Activated CD4-positive, alpha-beta T cell treated with anti-CD3 and anti-CD28 coated beads, Interleukin-2, amount 10 ng/mL, durations not matched to agents 7 days and 5 days (primary cell): ENCODE measurements around the gene ARHGAP45. TPM values are rescaled to one million over a fixed set of nuclear protein-coding genes. Genes with fewer than 3 reads are reported as not detected.

Source experiments
- CTCF ChIA-PET: fragments of 350-600 bp; sonication (Branson Sonifier 250); formaldehyde crosslinking; loops from one replicate; lab custom pipeline; 2021; ENCODE audit warnings: antibody characterized with exemption; lab: Charles Lee
- POLR2A ChIA-PET: fragments of 350-600 bp; sonication (Branson Sonifier 250); formaldehyde crosslinking; loops from one replicate; lab custom pipeline; 2021; ENCODE audit warnings: antibody characterized with exemption; lab: Charles Lee
- DNase-seq: peaks from one replicate; pipeline ENCODE4 v3.0.0-alpha.2; 2020
- H3K27ac Mint-ChIP-seq: one replicate; pipeline ENCODE4 v1.8.0; 2021; ENCODE audit warnings: mild to moderate bottlenecking, moderate library complexity, mixed read lengths
- H3K27me3 Mint-ChIP-seq: one replicate; pipeline ENCODE4 v1.8.0; 2021; ENCODE audit warnings: mixed read lengths
- H3K36me3 Mint-ChIP-seq: one replicate; pipeline ENCODE4 v1.8.0; 2021; ENCODE audit warnings: low read depth, mixed read lengths
- H3K4me1 Mint-ChIP-seq: one replicate; pipeline ENCODE4 v1.8.0; 2021; ENCODE audit warnings: mixed read lengths
- H3K4me3 Mint-ChIP-seq: one replicate; pipeline ENCODE4 v1.8.0; 2021; ENCODE audit warnings: mild to moderate bottlenecking, moderate library complexity, mixed read lengths
- H3K9me3 Mint-ChIP-seq: one replicate; pipeline ENCODE4 v1.8.0; 2021; ENCODE audit warnings: mixed read lengths
- total RNA-seq, 2 experiments: library from RNA; stranded (reverse); gene quantifications; one replicate each; pipeline ENCODE4 v1.2.3, GENCODE V29; 2021

ARHGAP45 gene
- total RNA-seq, 2 experiments from 2014 or later, result 487 to 570 TPM

DNA sequence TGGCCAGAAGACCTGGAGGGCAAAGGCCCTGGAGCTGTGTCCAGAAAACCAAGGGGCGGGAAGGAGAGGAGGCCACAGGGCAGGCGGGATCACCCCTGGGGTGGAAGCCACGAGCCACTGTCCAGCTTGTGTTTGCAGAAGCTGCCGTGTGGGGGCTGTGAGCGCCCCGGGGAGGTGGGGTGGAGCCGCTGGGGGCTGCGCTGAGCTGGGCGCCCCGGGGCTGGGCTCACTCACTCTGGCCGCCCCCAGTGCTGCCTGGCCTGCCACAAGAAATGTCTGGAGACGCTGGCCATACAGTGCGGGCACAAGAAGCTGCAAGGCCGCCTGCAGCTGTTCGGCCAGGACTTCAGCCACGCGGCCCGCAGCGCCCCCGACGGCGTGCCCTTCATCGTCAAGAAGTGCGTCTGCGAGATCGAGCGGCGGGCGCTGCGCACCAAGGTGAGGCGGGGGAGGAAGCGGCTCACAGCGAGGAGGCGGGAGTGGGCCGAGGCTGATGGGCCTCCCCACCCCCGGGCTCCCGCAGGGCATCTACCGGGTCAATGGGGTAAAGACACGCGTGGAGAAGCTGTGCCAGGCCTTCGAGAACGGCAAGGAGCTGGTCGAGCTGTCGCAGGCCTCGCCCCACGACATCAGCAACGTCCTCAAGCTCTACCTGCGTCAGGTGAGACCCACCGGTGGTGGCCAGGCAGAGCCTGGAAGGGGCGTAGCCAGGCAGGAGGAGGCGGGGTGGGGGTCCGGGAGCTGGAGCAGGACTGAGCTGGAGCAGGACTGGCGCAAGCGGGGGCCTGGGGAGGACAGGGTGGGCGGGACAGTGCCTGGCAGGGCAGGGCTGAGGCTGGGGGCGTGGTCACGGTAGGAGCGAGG is 14.6 kb downstream of the ARHGAP45 start:
- H3K27me3 Mint-ChIP-seq, result no peaks in the 10 kb centered on the region
- POLR2A ChIA-PET, result no interaction called here
- peak overlapping the region; percentile 22 for H3K4me3 Mint-ChIP-seq
- H3K36me3 Mint-ChIP-seq, result peaks cover 80% of the 10 kb centered on the region
- peaks cover 56% of the 10 kb centered on the region for H3K4me1 Mint-ChIP-seq
- CTCF ChIA-PET, result interaction anchor here (1.3 to 9.3 kb wide), 5 partner anchors 7 to 163 kb away, joined by 5 to 72 read pairs (median 7); partner anchors contain the start of gene ARHGAP45
- peak overlapping the region; percentile 87 for H3K27ac Mint-ChIP-seq
- H3K9me3 Mint-ChIP-seq, result no peaks in the 10 kb centered on the region
- no peak for DNase-seq

DNA sequence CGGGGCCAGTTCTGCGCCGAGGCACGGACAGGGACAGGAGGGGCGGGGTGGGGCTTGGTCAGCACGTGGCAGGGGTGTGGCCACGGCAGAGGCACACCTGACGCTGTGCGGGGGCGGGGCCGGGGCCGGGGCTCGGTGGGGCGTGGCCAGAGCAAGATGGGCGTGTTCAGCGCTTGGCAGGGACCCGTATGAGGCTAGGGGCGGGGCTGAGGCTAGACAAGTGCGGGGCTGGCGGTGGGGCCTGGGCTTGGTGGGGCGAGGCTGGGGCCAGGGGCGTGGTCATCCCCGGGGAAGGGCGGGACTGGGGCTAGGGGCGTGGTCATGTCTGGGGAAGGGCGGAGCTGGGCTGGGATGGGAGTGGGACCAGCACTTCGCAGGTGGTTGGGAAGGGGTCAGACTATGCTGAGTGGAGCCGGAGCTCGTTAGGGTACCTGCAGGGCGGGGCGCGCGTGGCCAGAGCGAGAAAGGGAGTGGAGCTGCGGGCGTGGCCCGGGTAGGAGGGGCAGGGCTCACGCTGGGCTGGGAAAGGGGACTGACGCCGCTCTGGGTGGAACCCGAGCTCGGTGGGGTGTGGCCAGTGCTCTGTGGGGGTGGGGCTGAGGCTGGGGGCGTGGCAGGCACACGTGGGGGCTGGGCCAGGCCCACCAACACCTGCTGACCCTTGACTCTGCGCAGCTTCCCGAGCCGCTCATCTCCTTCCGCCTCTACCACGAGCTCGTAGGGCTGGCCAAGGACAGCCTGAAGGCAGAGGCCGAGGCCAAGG is 15.4 kb downstream of the ARHGAP45 start:
- peak; percentile 92 for DNase-seq
- ChIA-PET POLR2A (no interaction called here), CTCF (interaction anchor here (0.8 to 9.3 kb wide), 5 partner anchors 10 to 162 kb away, joined by 3 to 72 read pairs (median 6); partner anchors contain the start of genes ARHGAP45 and CNN2)
- no peaks in the 10 kb centered on the region for H3K9me3 Mint-ChIP-seq
- H3K36me3 Mint-ChIP-seq, result peaks cover 74% of the 10 kb centered on the region
- H3K27ac Mint-ChIP-seq, result peak overlapping the region; percentile 87
- H3K27me3 Mint-ChIP-seq, result no peaks in the 10 kb centered on the region
- peak overlapping the region; percentile 19 for H3K4me3 Mint-ChIP-seq
- peaks cover 58% of the 10 kb centered on the region for H3K4me1 Mint-ChIP-seq

DNA sequence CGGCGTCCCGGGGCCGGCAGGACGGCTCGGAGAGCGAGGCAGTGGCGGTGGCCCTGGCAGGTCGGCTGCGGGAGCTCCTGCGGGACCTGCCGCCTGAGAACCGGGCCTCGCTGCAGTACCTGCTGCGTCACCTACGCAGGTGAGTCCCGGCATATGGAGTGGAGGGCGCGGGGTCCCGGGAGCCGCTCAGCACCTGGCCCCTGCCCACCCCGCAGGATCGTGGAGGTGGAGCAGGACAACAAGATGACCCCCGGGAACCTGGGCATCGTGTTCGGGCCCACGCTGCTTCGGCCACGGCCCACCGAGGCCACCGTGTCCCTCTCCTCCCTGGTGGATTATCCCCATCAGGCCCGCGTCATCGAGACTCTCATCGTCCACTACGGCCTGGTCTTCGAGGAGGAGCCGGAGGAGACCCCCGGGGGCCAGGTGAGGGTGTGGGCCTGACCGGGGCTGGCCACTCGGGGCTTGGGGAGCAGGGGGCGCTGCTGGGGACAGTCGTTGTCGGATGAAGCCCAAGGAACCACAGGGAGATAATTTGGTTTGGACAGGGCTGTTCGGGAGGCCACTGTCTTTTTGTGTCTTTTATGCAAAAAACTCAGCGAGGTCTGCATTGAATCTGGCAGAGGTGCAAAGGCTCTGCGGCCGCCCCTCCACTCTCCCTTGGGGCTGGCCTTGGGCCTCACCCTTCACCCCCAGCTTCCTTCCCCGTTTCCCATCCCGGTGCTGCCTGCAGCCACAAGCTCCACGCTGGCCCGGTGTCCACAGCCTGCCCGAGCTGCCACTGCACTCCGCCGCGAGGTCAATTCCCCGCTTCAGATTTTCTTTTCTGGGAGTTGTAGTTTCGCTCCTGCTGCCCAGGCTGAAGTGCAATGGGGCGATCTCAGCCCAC is 16.2 kb downstream of the ARHGAP45 start:
- Mint-ChIP-seq H3K36me3 (peaks cover 70% of the 10 kb centered on the region), H3K27ac (no peak overlapping the region), H3K4me3 (no peak overlapping the region), H3K27me3 (no peaks in the 10 kb centered on the region), H3K4me1 (peaks cover 67% of the 10 kb centered on the region), H3K9me3 (no peaks in the 10 kb centered on the region)
- CTCF ChIA-PET, result interaction anchor here (0.8 to 9.3 kb wide), 3 partner anchors 17 to 161 kb away, joined by 3 to 72 read pairs (median 7); partner anchors contain the start of genes ARHGAP45 and CNN2
- no peak for DNase-seq
- POLR2A ChIA-PET, result no interaction called here

DNA sequence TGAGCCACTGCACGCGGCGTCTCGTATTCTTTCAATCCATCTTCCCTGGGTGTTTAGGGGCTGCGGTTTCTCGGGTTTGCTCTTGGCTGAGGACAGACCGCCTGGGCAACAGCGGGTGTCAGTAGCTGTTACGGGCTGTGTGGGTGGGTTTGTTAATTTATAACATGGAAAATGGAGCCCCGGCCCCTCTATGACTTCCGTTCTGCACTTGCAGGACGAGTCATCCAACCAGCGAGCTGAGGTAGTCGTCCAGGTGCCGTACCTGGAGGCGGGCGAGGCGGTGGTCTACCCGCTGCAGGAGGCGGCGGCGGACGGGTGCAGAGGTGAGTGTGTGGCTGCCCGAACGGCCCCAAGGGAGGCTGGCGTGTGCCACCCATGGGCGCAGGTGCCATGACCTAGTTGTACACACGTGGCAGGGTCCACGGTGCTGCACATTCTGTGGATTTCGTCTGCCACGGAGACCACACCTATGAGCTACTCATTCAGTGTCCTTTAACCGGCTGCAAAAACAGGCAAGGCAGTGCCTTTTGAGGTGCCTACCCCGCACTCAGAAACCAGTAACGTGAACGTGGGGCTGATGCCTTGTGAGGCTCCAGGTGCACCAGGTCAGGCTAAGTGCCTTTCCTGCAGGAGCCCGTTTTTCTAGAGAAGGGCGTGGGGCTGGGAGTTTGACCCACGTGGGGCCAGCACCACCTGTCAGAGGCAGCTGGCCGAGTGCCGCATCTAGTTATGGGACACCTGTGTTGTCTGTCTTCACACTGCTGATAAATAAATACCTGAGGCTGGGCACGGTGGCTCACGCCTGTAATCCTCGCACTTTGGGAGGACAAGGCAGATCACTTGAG is 17.3 kb downstream of the ARHGAP45 start:
- ChIA-PET POLR2A (no interaction called here), CTCF (interaction anchor here (0.8 to 1.5 kb wide), 4 partner anchors 14 to 111 kb away, joined by 3 to 8 read pairs (median 4); partner anchors contain the start of gene ARHGAP45)
- Mint-ChIP-seq H3K4me1 (peaks cover 71% of the 10 kb centered on the region), H3K9me3 (no peaks in the 10 kb centered on the region), H3K36me3 (peaks cover 67% of the 10 kb centered on the region), H3K27me3 (no peaks in the 10 kb centered on the region), H3K4me3 (no peak overlapping the region), H3K27ac (peak overlapping the region; percentile 25)
- DNase-seq, result no peak

DNA sequence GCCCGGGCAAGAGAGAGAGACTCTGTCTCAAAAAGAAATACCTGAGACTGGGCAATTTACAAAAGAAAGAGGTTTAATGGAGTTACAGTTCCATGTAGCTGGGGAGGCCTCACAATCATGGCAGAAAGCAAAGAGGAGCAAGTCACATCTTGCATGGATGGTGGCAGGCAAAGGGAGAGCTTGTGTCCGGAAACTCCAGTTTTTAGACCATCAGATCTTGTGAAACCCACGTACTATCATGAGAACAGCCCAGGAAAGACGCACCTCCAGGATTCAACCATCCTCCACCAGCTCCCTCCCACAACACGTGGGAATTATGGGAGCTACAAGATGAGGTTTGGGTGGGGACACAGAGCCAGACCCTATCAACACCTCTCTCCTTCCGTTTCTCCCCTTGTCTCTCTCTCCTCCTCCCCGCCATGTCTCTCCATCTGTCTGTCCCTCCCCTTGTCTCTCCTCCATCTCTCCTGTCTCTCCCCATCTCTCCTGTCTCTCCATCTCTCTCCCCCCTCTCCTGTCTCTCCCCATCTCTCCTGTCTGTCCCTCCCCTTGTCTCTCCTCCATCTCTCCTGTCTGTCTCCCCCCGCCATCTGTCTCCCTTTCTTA is 18.2 kb downstream of the ARHGAP45 start:
- peaks cover 64% of the 10 kb centered on the region for H3K4me1 Mint-ChIP-seq
- DNase-seq, result no peak
- H3K27me3 Mint-ChIP-seq, result no peaks in the 10 kb centered on the region
- CTCF ChIA-PET, result interaction anchor here (0.8 to 1.5 kb wide), 7 partner anchors 8 to 159 kb away, joined by 3 to 8 read pairs (median 4); partner anchors contain the start of gene ARHGAP45
- H3K4me3 Mint-ChIP-seq, result peak overlapping the region; percentile 34
- peak overlapping the region; percentile 73 for H3K27ac Mint-ChIP-seq
- H3K9me3 Mint-ChIP-seq, result no peaks in the 10 kb centered on the region
- H3K36me3 Mint-ChIP-seq, result peaks cover 59% of the 10 kb centered on the region
- POLR2A ChIA-PET, result no interaction called here

DNA sequence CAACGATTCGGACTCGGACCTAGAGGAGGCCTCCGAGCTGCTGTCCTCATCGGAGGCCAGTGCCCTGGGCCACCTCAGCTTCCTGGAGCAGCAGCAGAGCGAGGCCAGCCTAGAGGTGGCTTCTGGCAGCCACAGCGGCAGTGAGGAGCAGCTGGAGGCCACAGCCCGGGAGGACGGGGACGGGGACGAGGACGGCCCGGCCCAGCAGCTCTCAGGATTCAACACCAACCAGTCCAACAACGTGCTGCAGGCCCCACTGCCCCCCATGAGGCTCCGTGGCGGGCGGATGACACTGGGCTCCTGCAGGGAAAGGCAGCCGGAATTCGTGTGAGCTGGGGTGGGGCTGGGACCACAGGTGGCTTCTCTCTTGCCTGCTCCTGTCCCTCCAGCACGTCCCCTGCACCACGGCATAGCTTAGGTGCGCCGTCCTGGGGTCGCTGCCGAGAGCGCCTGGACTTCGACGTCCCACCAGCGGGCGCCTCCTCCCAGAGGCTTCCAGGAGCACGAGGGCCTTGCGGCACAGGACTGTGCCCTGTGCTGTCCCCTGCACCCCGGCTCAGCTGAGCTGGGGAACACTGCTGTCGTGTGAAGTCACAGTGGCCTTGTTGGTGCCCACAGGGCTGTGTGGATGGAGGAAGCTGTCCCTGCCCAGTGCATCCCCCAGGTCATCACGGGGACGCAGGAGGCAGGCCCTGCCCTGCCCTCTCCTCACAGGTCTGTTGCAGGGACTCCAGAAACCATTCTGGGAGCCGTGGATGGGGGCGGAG is 18.9 kb downstream of the ARHGAP45 start:
- H3K4me1 Mint-ChIP-seq, result peaks cover 62% of the 10 kb centered on the region
- peak overlapping the region; percentile 73 for H3K27ac Mint-ChIP-seq
- no peaks in the 10 kb centered on the region for H3K27me3 Mint-ChIP-seq
- no peaks in the 10 kb centered on the region for H3K9me3 Mint-ChIP-seq
- H3K36me3 Mint-ChIP-seq, result peaks cover 53% of the 10 kb centered on the region
- CTCF ChIA-PET, result interaction anchor here (0.9 to 1.5 kb wide), 6 partner anchors 8 to 158 kb away, joined by 3 to 8 read pairs (median 5); partner anchors contain the start of gene ARHGAP45
- H3K4me3 Mint-ChIP-seq, result peak overlapping the region; percentile 34
- POLR2A ChIA-PET, result interaction anchor here (0.8 kb wide), 1 partner anchor 19 kb away, joined by 3 read pairs; the partner anchor contains the start of gene ARHGAP45
- DNase-seq, result no peak

DNA sequence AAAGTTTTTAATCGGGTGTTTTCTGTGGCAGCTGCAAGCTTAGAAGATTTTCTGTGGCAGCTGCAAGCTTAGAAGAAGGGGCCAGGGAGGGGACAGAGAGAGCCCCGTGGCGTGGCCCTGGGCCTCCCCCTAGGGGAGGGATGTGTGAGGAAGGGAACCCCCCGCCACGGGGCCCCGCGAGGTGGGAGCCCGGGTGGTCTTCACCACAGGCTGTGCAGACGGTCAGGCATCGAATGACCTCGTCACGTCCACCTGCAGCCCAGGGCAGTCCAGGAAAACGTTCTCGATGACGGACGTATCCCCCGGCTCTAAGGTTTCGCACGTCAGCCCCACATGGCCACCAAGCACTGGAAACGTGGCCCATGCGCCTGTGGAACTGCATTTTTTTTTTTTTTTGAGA is 19.6 kb downstream of the ARHGAP45 start:
- H3K27me3 Mint-ChIP-seq, result no peaks in the 10 kb centered on the region
- H3K4me1 Mint-ChIP-seq, result peaks cover 57% of the 10 kb centered on the region
- peak overlapping the region; percentile 89 for H3K27ac Mint-ChIP-seq
- H3K9me3 Mint-ChIP-seq, result no peaks in the 10 kb centered on the region
- DNase-seq, result no peak
- ChIA-PET POLR2A (interaction anchor here (0.8 kb wide), 1 partner anchor 19 kb away, joined by 3 read pairs; the partner anchor contains the start of gene ARHGAP45), CTCF (interaction anchor here (1.0 to 2.9 kb wide), 6 partner anchors 11 to 157 kb away, joined by 3 to 9 read pairs (median 4); partner anchors contain the start of gene ABCA7)
- no peak overlapping the region for H3K4me3 Mint-ChIP-seq
- peaks cover 47% of the 10 kb centered on the region for H3K36me3 Mint-ChIP-seq

DNA sequence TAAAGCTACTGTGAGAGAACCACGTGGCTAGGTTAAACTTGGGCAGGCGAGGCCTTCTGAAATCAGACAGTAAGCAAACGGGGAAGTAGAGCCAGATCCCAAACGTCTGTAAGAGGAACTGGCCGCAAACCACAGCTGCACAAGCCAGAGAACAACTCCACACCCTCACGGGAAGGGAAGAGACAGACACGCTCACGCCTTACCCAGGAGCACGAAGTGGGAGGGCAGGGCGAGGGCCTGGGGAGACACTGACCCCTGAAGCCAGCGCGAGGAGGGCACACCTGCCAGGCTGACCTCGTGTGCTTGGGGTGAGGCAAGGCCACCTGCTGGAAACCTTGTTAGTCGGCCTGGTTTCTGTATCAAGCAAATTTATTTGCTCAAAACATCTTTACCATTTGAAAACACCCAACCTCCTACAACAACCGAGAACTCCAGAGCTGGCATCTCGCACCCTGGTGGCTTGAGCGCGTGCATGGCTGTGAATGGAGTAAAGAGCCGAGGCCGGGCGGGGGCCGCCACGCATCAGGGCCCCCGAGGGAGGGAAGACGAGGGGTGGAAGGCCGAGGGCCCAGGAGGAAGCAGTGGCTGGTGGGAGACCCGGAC is 20.9 kb downstream of the ARHGAP45 start:
- ChIA-PET CTCF (interaction anchor here (0.6 to 2.9 kb wide), 8 partner anchors 8 to 61 kb away, joined by 3 to 9 read pairs (median 3); no protein-coding TSS in a partner anchor), POLR2A (interaction anchor here (0.9 to 1.0 kb wide), 3 partner anchors 8 to 47 kb away, joined by 3 read pairs; partner anchors contain the start of gene ARHGAP45)
- Mint-ChIP-seq H3K9me3 (no peaks in the 10 kb centered on the region), H3K27me3 (no peaks in the 10 kb centered on the region), H3K4me3 (peak overlapping the region; percentile 63), H3K27ac (peak overlapping the region; percentile 89), H3K4me1 (peaks cover 48% of the 10 kb centered on the region), H3K36me3 (peaks cover 38% of the 10 kb centered on the region)
- DNase-seq, result peak; percentile 66

DNA sequence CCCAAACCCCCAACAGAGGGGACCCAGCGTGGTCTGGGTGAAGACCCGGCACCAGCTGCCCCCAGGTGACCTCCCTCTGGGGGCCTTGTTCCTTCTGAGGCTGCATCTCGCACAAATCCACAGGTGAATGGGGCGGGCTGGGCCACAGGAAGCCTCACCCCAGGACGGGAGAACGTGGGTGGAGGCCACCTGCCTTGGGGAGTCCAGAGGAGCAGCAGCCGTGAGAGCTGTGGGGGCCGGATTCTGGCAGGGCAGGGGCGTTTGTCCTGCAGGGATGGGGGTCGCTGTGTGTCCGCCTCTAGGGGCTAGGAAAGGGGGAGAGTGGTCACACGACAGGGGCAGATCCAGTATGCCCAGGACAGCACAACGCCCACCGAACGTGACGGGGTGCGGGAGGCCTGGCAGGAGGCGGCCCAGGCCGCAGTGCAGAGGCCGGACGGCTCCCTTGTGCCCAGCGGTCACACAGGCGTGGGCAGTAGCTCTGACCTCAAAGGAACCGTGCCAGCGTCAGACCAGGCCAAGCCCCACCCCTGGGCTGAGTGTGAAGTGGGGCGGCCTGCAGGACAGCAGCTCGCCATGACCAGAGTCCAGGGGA is 21.5 kb downstream of the ARHGAP45 start:
- Mint-ChIP-seq H3K9me3 (no peaks in the 10 kb centered on the region), H3K36me3 (peaks cover 43% of the 10 kb centered on the region), H3K4me1 (peaks cover 51% of the 10 kb centered on the region), H3K4me3 (peak overlapping the region; percentile 22), H3K27me3 (no peaks in the 10 kb centered on the region), H3K27ac (peak overlapping the region; percentile 89)
- POLR2A ChIA-PET, result interaction anchor here (0.5 to 1.0 kb wide), 2 partner anchors 9 to 150 kb away, joined by 3 read pairs; no protein-coding TSS in a partner anchor
- CTCF ChIA-PET, result interaction anchor here (0.6 to 2.9 kb wide), 7 partner anchors 9 to 61 kb away, joined by 3 to 9 read pairs (median 3); no protein-coding TSS in a partner anchor
- peak; percentile 44 for DNase-seq
